GM18870 (cell line): ENCODE data around the gene FRMPD3.

Source experiments
- ATAC-seq: cut with Tn5 transposase; IDR thresholded peaks from one replicate; pipeline ENCODE4 v1.9.1; 2021; ENCODE audit warnings: moderate library complexity; ENCODE audit not compliant: unreplicated experiment

Gene FRMPD3

DNA sequence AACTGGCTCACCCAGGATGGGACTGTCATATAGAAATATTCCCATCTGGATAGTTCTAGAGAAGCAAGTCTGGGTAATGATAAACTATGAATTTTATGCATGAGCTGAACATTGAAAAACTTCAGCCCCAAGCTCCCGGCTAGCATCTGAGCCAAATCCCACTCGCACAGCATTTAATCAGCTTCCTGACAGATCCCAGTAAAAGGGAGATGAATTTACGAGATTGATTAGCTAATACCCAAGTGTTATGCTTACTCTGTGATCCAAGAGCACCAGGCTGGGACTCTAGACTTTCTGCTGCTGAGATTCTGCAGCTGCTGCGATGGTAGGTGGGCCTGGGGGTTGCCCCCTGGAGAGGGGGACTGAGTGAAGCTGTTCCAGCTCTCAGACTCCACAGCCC lies 28.0 kb downstream of the FRMPD3 start:
- ATAC-seq: no peak

DNA sequence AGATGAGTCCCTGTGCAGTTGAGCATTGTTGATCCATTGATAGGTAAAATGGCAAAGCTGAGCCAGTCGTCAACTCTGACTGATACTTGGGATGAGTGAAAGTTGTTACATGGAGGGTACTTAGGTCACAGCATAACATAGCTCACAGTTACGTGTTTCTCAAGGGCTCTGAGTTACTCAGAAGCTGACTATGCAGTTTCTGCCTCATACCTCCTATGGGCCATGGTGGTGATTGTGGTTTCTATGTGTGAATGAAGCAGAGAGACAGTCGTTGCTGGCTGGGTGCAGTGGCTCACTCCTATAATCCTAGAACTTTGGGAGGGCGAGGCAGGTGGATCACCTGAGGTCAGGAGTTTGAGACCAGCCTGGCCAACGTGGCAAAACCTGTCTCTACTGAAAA lies 30.8 kb downstream of the FRMPD3 start:
- no peak for ATAC-seq

DNA sequence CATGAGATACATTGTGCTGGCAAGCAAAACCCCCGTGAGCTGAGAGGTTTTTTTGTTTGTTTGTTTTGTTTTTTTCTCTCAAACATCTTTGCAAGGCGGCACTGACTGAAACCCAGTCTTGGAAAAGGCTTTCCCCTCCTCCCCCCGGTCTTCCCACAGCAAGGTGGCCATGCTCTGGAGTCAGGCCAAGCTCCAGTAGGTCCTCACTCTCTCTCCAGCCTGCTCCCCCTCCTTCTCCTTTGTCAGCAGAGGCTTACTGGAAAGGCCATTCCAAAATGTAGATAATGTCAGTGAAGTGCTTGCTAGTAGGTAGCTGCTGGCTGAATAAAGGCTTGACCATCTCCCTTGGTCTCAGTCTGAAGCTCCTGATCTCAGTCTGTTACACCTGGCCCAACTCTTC lies 32.6 kb downstream of the FRMPD3 start:
- no peak for ATAC-seq

- no peak for ATAC-seq
These were observed 34.7 kb downstream of the FRMPD3 start for GRCh38 chrX:107484002-107484726.

DNA sequence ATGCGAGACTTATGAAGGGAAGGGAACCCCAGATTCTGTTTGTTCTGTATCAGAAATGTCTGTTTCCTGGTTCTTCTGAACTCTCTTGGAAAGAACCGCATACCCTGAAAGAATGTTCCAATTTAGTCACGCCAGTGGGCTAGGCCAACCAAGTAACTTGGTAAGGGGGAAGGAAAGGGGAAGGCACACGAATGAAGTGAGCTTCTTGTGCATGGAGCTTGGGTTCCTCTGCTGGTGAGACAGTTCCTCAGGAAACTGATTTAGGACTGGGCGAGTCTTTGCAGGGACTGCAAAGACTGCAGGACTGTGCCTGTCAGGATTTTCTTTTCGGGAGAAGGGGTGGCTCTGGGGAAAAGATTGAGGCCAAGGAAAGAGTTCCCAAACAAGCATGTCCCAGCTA lies 35.6 kb downstream of the FRMPD3 start:
- ATAC-seq: no peak

DNA sequence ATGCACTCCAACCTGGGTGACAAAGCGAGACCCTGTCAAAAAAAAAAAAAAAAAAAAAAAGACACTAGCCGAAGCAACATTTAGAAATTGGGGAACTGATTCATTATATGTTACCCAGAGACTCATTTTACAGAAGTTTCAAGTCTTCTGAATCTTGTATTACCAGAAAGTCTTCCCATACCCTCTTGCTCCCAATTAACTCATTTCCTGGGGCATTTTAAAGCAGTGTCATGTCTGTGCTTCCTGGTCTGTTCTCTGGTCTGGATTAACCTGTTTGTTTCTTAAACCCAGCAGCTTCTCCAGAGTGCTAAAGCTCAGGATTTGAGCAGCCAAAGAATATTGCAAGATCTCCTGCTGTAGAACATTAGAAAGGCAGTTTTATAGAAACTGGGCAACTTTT lies 43.7 kb downstream of the FRMPD3 start:
- no peak for ATAC-seq

GRCh38 chrX:107496786-107497185 lies 47.3 kb downstream of the FRMPD3 start:
- no peak for ATAC-seq
